ENCODE data around the gene TADA2A. TPM values are rescaled to one million over a fixed set of nuclear protein-coding genes. Genes with fewer than 3 reads are reported as not detected.

Gene TADA2A
- total RNA-seq, 2 experiments from 2014 or later = 35.8 to 46.3 TPM

- no peak overlapping the region for H3K27ac ChIP-seq (ENCODE audit: low read depth, low read length, poor library complexity, severe bottlenecking)
- POLR2A ChIA-PET = no interaction called here
- intact Hi-C loops (cut with micrococcal nuclease; ENCODE audit: unreplicated experiment) = no loop called here
- CTCF ChIA-PET (ENCODE audit: unreplicated experiment) = no interaction called here
- no peak overlapping the region for H3K4me3 ChIP-seq (ENCODE audit: low read depth, low read length, poor library complexity, severe bottlenecking)
- no peak overlapping the region for H2AFZ ChIP-seq (ENCODE audit: low read length)
- H3K79me2 ChIP-seq (ENCODE audit: insufficient read depth, low read depth, low read length) = no peaks in the 10 kb centered on the region
- TF ChIP-seq CTCF (conservative IDR thresholded peaks at IDR 0.05; ENCODE audit: low read length) (no peak), EZH2phosphoT487 (IDR thresholded peaks at IDR 0.05; ENCODE audit: borderline replicate concordance, low read depth, low read length) (no peak)
- no TSS peak for BruUV-seq (replicated peaks)
- no peak for DNase-seq (ENCODE audit: low spot score)
- peaks cover 6% of the 10 kb centered on the region for H3K4me1 ChIP-seq (ENCODE audit: insufficient read depth, low read length, poor library complexity, severe bottlenecking)
- no peaks in the 10 kb centered on the region for H3K9me3 ChIP-seq (ENCODE audit: low read length)
- no peaks in the 10 kb centered on the region for H3K9me2 ChIP-seq (ENCODE audit: insufficient read depth, low read length)
- no peaks in the 10 kb centered on the region for H4K20me1 ChIP-seq (ENCODE audit: insufficient read depth, low read length)
- H3K4me2 ChIP-seq (ENCODE audit: low read length) = no peak overlapping the region
- peaks cover 63% of the 10 kb centered on the region for H3K36me3 ChIP-seq (ENCODE audit: insufficient read depth, low read length)
Observed at GRCh38 chr17:37478187-37478586, 71.5 kb downstream of the TADA2A start.

- Histone ChIP-seq H3K27ac (ENCODE audit: low read depth, low read length, poor library complexity, severe bottlenecking) (no peak overlapping the region), H3K4me1 (ENCODE audit: insufficient read depth, low read length, poor library complexity, severe bottlenecking) (peaks cover 12% of the 10 kb centered on the region), H3K36me3 (ENCODE audit: insufficient read depth, low read length) (peaks cover 55% of the 10 kb centered on the region), H3K4me3 (ENCODE audit: low read depth, low read length, poor library complexity, severe bottlenecking) (no peak overlapping the region), H3K9me2 (ENCODE audit: insufficient read depth, low read length) (no peaks in the 10 kb centered on the region), H3K4me2 (ENCODE audit: low read length) (no peak overlapping the region), H2AFZ (ENCODE audit: low read length) (no peak overlapping the region), H3K9me3 (ENCODE audit: low read length) (no peaks in the 10 kb centered on the region), H4K20me1 (ENCODE audit: insufficient read depth, low read length) (no peaks in the 10 kb centered on the region), H3K79me2 (ENCODE audit: insufficient read depth, low read depth, low read length) (no peaks in the 10 kb centered on the region)
- intact Hi-C loops (cut with micrococcal nuclease; ENCODE audit: unreplicated experiment) = no loop called here
- DNase-seq (ENCODE audit: low spot score) = no peak
- POLR2A ChIA-PET = no interaction called here
- no TSS peak for BruUV-seq (replicated peaks)
- CTCF ChIA-PET (ENCODE audit: unreplicated experiment) = no interaction called here
- TF ChIP-seq EZH2phosphoT487 (IDR thresholded peaks at IDR 0.05; ENCODE audit: borderline replicate concordance, low read depth, low read length) (no peak), CTCF (conservative IDR thresholded peaks at IDR 0.05; ENCODE audit: low read length) (no peak)
Observed at GRCh38 chr17:37479025-37479424, 72.3 kb downstream of the TADA2A start.

- H2AFZ ChIP-seq (ENCODE audit: low read length) = no peak overlapping the region
- H3K9me2 ChIP-seq (ENCODE audit: insufficient read depth, low read length) = no peaks in the 10 kb centered on the region
- no peak overlapping the region for H3K27ac ChIP-seq (ENCODE audit: low read depth, low read length, poor library complexity, severe bottlenecking)
- TF ChIP-seq CTCF (conservative IDR thresholded peaks at IDR 0.05; ENCODE audit: low read length) (no peak), EZH2phosphoT487 (IDR thresholded peaks at IDR 0.05; ENCODE audit: borderline replicate concordance, low read depth, low read length) (no peak)
- ChIA-PET CTCF (ENCODE audit: unreplicated experiment) (no interaction called here), POLR2A (interaction anchor here (0.6 to 0.7 kb wide), 2 partner anchors 22 to 68 kb away, joined by 3 to 6 read pairs; no protein-coding TSS in a partner anchor)
- no peaks in the 10 kb centered on the region for H3K9me3 ChIP-seq (ENCODE audit: low read length)
- no peak overlapping the region for H3K4me2 ChIP-seq (ENCODE audit: low read length)
- BruUV-seq (replicated peaks) = no TSS peak
- peaks cover 46% of the 10 kb centered on the region for H3K36me3 ChIP-seq (ENCODE audit: insufficient read depth, low read length)
- H3K79me2 ChIP-seq (ENCODE audit: insufficient read depth, low read depth, low read length) = no peaks in the 10 kb centered on the region
- intact Hi-C loops (cut with micrococcal nuclease; ENCODE audit: unreplicated experiment) = no loop called here
- no peaks in the 10 kb centered on the region for H4K20me1 ChIP-seq (ENCODE audit: insufficient read depth, low read length)
- peaks cover 12% of the 10 kb centered on the region for H3K4me1 ChIP-seq (ENCODE audit: insufficient read depth, low read length, poor library complexity, severe bottlenecking)
- no peak overlapping the region for H3K4me3 ChIP-seq (ENCODE audit: low read depth, low read length, poor library complexity, severe bottlenecking)
- DNase-seq (ENCODE audit: low spot score) = no peak
Observed at GRCh38 chr17:37480427-37480826, 73.7 kb downstream of the TADA2A start.
